Esophagus mucosa (tissue), 1 donor: ENCODE data around the gene CTNS. TPM values are rescaled to one million over a fixed set of nuclear protein-coding genes. Genes with fewer than 3 reads are reported as not detected.

Experiments used
- ATAC-seq: fragments of 200-7000 bp; cut with Tn5 transposase; one replicate; pipeline ENCODE4 v1.9.1; 2020
- total RNA-seq: library from RNA; stranded (reverse); gene quantifications from one replicate; pipeline ENCODE4 v1.2.4, GENCODE V29; 2023
- donor health status: DM: yes; HTN: yes; CAD: no.

CTNS gene
- total RNA-seq, 1 donor from 2014 or later = 4.9 TPM

DNA sequence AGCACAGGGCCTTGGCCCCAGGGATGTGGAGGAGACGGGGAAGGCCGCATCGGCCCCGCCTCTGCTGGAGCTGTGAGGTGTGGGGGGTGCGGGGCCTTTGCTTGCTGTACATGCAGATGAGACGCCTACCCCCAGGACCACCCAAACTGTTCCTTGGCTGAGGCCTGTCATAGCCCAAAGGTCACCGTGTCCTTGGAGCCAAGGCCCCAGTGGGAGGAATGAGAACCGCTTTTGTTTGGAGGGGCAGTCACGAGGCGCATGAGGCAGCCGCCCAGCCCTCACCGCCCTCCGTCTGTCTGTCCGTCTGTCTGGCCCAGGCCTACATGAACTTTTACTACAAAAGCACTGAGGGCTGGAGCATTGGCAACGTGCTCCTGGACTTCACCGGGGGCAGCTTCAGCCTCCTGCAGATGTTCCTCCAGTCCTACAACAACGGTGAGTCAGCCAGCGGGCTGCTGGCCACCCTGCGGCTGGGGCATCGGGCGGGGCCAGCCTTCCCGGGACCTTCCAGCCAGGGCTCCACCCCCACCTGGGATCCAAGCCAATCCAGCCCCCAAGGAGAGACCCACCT lies 23.1 kb downstream of the CTNS start:
- ATAC-seq = peak; percentile 54

DNA sequence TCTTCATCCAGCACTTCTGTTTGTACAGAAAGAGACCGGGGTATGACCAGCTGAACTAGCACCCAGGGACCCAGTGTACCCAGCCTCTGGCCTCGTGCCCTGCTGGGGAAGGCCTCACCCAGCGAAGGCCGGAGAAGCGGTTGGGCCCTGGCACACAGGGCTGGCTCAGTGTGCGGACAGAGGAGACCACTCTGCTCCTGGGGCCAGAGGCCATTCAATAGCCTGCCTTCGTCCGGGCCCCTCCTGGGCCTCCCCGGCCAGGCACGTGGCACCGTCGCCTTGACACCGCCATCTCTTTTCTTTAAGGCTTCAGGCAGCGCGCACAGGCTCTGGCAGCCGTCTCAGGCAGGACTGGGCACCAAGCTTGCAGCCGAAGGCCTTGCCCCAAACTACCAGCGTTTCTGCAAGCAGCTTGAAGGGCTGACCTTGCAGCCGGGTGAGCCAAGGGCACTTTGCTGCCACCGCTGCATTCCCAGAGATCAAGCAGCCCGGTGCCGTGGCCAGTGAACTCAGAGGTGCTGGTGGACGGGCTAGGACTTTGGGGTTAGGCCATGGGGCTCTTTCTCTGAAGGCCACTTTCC lies 23.8 kb downstream of the CTNS start:
- ATAC-seq = peak; percentile 5

DNA sequence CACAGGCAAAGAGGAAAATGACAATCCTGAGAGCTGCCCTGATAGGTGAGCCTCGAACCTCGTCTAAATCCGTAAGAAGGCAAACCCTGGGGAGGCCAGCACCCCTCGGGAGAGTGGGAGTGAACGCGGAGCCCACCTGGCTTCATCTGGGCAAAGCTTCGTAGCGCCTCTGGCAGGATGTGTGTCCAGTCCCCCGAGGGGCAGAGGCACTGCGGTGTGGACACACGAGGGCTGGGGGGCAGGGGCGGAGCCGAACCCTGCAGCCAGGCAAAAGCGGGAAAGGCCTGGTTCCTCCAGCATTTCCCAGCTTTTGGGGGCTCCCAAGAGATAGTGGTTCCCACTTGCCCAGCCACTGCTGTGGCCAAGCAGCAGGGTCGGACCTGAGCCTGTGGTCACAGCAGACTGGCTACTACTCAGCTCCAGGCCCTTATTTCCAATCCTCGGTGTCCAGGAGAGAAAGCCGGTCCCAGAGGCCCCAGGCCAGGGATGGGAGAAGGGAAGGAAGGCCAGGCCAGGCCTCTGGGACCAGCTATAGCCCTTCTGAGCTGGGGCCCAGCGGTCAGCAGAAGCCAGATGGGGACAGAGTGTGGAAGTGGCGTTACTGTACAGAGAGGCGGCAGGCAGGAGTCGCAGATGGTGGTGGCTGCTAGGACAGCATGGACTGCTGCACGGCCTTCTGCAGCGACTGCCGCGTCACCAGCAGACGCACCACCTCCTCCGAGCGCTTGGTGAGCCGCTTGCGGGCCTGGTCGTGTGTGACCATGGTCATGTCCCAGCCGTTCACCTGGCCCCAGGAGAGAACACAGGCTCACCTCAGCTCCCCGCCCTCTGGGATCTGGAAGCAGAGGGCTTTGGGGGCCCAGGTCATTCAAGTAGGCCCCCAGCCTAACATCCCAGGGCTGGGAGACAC lies 26.8 kb downstream of the CTNS start:
- no peak for ATAC-seq

DNA sequence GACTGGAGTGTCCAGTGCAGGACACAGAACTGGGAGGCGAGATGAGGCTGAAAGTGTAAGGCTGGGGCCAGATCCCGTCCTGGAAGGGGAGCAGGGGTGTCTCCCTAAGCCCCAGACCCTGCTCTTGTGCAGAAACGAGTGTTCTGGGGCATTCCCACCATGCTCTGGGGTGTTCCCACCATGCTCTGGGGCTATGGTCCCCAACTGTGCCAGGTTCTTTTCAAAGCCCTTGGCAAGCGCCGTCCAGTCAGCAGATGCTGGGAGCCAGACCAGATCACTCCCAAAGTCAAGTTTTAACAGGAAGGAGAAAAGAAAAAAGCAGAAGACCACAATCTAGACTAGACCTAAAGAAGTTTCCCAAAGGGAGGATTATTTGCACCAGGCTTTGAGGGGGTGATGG lies 29.3 kb downstream of the CTNS start:
- no peak for ATAC-seq

DNA sequence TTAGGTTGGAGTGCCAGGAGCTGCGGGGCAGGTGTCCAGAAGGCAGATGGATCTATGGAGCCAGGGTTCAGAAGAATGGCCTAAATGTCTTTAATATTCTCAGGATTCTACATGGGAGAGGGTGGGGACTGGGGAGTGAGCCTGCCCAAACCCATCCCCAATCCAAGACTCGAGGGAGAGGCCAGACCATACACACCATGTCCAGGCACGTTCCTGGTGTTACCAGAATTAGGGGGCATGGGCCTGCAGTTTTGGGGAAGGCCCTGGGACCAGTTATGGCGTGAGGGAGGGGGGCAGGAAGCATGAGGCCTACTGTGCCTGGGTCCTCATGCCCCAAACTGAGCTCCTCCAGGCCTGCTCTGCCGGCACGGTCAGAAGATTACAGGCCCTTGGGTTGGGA lies 30.0 kb downstream of the CTNS start:
- peak; percentile 24 for ATAC-seq

DNA sequence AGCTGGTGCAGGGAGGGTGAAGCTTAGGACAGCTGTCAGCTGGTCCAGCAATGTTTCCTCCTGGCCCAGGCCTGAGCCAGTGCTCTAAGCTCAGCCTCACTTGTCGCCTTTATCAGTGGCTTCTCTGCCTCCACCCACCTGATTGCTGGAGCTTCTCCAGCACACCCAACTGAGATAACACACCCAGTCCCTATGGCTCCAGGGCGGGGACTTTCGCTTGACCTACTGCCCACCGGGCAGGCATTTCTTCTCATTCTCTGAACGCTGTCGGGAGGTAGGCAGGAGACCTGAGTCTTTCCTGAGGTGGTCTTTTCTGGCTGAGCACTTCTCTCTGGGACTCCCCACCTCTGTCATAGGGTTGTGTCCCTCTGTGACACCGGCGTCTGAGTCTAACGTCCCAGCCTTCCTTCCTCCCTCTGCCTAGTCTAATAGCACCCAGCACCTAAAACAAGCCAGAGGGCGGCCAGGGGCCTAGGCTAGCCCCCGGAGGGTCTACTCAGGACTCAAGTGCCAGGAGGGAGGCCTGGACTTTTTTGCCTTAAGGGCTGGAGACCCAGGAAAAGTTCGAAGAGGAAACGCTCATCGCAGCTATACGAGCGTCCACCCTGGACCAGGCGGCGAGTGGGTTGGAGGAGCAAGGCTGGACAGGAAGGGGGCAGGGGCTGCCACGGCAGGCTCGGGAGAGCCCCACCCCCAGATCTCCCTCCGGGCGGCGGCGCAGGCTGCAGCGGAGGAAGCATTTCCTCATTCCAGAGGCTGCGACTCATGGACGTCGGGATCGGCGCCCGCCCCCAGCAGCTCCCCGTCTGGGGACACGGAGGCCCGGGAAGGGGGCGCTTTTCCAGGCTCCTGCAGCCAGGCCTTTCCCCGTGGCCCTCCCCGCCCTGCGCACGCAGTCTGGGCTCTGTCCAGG lies 31.1 kb downstream of the CTNS start:
- ATAC-seq = peak; percentile 77

DNA sequence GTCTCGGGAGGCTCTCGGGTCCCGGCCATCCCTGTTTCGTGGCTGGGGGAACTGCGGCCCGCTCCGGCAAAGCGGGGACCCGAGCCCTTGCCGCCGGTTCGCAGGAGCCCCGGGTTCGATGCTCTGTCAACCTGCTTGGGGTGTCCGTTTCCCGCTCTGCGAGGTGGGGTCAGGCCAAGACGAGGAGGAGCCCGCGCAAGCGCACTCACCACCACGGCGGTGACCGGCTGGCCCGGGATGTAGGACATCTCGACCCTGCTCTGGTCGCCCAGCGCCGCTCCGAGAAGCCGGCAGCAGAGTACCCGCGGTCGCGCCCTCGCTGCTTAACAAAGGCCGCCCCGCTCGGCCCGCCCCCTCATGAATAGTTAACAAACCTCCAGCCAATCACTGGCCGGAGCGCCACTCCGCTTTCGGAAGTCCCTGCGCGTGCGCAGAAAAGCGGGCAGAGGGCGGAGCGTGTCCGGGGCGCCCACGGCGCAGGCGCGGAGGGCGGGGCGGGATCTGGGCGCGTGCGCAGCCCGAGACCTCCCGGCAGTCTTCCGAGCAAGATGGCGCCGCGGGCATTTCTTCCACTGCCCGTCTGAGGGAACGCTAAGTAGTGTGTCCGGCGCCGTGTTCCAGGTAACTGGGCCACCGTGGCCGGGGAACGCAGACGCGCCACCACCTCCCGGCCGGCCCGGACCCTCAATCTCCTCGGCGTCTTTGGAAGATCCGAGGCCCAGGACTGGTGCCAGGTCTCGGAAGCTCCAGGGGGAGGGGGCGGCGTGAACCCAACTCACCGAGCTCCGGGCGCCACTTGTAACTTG lies 31.9 kb downstream of the CTNS start, which contains the start of the genes EMC6 and TAX1BP3:
Gene EMC6 (plus strand): TSS at position 534 of the 806 bp plus-strand sequence. CDS start 335 bp downstream, outside the sequence.
Gene TAX1BP3 (minus strand): TSS at position 300 of the 806 bp plus-strand sequence. CDS start 52 bp downstream, at position 248.
- peak; percentile 86 for ATAC-seq

DNA sequence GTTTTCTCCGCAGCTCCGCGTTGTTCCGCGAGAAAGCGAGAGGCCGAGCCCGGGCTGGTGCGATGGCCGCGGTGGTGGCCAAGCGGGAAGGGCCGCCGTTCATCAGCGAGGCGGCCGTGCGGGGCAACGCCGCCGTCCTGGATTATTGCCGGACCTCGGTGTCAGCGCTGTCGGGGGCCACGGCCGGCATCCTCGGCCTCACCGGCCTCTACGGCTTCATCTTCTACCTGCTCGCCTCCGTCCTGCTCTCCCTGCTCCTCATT lies 32.5 kb downstream of the CTNS start:
- no peak for ATAC-seq

DNA sequence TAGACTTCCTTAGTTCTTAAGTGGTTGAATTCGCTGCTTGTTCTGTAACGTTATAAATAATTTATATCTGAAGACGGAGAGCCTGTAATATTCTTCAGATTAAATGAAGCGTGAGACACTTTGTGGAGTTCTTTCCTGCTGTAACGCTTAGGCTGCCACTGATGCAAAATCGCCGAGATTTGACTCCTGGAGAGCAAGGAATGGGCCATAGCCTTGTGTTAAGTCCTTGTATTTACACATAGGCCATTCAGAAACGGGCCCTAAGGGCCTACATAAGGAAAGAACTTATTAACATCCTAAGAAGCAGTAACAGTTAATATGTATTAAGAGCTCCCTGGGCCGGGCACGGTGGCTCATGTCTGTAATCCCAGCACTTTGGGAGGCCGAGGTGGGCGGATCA lies 33.0 kb downstream of the CTNS start:
- ATAC-seq = no peak

DNA sequence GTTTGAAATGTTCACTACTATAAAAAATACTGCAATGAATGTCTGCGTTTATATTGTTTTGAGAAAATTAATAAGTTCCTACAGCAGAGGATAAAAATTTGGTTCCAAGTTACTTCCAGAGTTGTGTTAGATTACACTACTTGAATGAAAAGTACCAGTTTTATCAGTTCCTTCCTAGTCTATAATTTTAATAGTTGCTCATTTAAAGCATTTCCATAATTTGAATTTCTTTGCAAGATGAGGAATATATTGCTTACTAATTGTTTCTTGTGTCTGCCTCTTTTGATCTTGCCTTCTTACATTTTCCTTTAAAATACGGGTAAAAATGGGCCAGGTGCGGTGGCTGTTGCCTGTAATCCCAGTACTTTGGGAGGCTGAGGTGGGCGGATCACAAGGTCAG lies 36.0 kb downstream of the CTNS start:
- no peak for ATAC-seq

DNA sequence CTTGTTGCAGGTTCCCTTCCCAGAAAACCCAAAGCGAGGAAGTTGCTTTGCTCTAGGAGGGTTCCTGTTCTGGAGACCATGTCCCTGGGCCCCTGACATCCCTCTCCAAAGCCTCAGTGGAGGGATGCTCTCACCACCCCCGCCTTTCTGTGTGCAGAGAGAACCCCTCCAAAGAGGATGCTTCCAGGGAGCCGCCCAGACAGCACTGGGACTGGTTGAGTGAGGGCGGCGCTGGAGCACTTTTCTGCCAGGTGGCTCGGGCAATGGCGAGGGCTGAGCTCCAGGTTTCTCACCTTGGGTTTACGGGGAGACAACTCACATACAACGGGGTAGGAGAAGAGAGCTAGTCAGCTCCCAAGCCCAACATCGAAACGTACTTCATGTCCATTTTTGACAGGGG lies 39.3 kb downstream of the CTNS start:
- ATAC-seq = no peak

DNA sequence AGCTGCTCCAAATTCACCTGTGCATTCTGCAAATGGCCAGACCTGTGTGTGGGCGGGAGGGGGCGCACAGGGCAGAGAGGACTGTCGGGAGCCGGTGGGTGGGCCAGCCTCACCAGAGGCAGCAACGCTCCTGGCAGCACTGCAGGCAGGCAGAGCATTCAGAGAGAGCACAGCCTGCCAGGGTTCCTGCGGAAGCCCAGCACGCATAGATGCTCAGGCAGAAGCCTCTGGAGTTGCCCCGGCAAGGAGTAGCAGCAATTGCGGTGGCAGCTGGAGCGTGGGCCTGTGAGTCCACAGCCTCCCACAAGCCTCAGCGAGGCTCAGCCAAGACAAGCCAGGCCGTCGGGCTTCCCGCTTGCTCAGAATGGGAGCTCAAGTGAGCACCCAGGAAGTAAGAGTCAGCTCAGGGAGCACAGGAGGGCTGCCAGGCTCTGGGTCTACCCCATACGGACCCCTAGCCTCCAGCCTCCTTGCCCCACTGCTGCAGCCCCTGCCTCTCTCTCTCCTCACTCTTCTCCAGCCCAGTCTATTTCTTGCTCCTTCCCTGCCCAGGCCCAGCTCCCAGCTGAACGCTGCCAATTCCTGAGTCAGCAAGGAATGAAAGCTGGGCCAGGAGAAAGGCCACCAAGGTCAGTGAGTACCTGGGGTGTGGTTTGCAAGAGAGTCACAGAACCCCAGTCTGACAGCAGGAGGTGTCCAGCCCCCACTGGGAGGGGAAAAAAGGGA lies 41.7 kb downstream of the CTNS start:
- peak; percentile 20 for ATAC-seq

DNA sequence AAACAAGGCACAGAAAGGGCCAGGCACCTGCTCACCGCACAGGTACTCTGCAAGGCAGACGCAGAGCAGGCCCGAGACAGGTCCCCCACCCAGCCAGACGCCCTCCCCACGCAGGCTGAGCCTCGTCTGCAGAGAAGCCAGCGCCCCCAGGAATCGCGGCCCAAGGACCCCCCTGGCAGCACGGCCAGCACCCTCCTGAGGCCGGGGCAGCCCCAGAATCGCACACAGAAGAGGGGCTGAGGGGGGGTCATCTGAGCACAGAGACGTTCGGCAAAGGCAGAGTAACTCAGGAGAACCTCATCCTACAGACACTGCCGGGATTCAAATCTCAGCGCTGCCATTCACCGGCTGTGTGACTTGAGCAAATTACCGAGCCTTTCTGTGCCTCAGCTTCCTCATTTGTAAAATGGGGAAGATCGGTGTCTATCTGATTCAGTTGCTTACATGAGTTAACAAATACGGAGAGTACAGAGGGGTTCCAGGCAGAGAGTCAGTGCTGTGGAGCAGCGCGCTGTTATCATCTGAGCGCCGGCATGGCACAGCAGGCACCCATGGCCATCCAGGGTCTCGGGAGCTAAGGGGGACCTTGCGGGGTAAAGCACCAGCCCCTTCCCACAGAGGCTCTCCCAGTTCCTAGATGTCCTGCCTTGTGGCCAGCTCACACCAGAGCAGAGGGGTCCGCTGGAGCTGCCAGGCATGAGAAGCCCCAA lies 42.4 kb downstream of the CTNS start:
- ATAC-seq = no peak

DNA sequence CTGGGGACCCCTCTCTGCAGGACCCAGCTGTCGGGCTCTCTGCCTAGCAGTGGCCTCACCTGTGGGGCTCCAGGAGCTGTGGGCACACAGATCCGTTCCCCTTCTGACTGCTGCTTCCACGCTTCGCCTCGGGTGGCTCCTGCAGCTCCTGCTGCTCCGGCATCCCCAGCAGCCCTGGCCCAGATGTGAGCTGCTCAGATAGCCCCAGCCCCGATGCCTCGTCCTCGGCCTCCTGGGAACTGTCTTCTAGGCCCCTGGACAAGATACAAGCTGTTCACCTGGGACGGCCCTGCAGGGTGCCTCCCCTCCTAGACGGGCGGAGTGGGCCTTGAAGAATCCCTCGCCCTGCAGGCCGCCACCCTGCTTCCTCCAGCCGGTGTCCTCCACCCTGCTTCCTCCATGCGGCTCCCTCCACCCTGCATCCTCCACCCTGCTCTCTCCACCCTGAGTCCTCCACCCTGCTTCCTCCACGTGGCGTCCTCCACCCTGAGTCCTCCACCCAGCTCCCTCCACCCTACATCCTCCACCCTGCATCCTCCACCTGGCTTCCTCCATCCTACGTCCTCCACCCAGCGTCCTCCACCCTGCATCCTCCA lies 43.1 kb downstream of the CTNS start:
- peak; percentile 11 for ATAC-seq

DNA sequence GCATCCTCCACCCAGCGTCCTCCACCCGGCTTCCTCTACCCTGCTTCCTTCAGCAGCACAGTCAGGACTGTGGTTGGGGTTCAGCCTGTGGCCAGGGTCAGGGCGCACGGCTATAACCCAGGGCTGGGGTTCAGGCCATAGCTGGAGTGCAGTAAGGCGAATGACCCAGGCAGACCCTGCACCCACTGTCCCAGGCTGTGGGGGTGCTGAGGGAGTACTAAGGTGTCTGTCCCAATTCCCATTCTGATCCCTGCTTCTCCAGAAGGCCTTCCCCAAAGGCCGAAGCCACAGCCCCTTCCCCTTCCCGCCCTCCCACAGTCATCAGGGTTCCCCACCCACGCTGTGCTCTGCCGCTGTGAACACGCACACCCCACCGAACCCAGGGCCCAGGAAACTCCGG lies 44.5 kb downstream of the CTNS start:
- ATAC-seq = no peak

DNA sequence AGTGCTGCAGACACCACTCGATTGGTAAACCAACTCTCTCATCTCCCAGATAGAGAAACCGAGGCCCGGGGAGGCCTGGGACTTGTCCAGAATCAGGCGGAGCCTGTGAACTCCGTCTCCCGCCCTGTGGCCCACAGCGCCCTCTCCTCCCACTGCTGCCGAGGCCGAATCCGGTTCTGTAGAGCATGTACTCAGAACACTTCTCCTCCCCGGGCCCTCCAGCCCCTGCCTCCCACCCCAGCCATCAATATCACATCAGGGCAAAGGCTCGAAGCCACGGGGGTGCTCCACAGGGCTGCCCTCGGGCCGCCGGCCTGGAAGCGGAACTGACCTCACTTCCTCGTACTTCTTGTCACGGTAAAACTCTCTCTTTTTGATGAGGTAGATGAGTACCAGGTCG lies 45.0 kb downstream of the CTNS start:
- no peak for ATAC-seq

DNA sequence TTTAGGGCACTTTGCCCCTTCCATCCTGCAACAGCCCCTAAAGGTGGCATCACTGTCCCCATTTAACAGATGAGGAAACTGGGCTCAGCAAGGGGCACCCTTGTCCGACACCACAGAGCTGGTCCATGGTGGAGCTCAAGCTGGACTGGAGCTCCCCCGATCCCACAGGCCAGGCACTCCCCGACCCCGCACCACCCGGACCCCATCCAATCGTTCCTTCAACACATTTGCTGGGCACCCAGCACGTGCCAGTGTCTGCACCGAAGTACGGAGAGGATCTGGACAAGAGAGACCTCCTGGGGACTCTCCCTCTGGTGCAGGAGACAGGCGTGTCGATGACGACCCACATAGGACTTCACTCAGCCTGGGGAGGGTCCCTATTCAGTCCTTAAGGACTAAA lies 45.5 kb downstream of the CTNS start:
- ATAC-seq = no peak

DNA sequence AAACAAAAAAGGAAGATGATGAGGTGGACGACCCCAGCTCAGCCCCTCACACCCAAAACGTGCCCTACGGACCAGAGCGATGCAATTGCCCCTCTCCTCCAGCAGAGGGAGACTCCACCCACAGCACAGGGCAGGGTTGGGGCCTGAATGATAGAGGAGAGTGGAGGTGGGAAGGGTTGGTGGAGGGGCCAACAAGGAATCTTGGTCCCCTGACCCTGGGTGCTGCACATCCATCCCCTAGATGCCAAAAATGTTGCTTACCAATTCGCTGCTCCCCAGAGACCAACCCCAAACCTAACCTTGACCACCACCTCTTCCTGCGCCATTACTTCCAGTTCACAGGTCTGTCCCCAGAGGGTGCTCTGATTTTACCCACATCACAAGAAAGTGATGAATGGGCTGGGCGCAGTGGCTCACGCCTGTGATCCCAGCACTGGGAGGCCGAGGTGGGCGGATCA lies 46.5 kb downstream of the CTNS start:
- ATAC-seq = peak; percentile 67

DNA sequence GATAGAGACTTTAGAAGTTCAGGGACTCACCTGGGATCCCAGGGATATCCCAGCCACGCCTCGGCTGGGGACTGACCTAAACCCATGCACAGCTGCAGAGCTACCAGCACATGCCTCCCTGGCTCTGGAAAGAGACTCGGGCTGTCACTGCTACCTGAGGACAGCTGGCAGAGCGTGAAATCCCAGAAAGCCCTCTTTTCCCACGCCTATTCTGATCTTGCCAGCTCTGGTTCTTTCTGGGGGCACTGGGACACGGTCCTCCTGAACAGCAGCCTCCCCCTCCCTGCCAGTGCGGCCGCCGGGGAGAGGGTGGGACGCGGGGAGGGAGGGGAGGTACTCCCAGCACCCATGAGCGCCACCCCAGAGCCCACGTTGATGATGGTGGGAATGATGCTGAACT lies 48.6 kb downstream of the CTNS start:
- peak; percentile 46 for ATAC-seq

DNA sequence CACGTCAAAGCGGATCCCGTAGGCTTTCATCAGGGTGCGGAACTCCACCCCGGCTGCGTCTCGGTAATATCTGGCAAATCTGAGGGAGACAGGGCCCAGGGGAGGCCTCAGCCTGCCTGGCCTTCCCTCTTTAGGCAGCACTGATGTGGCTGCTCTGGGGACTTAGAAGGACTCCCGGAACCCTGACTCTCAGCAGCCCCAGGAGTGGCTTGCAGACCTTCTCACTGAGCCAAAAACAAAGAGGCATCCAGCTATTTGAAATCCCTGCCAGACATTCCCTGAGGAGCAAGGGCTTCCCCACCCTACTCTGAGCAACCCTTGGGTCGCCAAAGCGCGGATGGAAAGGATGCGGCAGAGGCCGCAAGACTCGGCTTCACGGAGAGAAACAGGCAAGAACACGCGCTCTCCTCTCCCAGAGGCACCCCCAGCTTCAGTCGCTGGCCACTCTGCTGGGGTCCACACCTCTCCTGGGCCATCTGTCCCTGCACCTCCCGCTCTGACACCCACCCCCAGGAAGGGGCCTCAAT lies 51.5 kb downstream of the CTNS start:
- ATAC-seq = no peak
